GM12874 (cell line): ENCODE data around the gene DSE.

Experiments
- TF ChIP-seq, protein P1 (sequence below): IDR thresholded peaks from 2 replicates; pipeline ENCODE4 v1.5.1; 2011; ENCODE audit warnings: low read depth, mild to moderate bottlenecking, control low read depth, low read length, moderate library complexity; ENCODE audit not compliant: insufficient read depth

The DSE gene

DNA sequence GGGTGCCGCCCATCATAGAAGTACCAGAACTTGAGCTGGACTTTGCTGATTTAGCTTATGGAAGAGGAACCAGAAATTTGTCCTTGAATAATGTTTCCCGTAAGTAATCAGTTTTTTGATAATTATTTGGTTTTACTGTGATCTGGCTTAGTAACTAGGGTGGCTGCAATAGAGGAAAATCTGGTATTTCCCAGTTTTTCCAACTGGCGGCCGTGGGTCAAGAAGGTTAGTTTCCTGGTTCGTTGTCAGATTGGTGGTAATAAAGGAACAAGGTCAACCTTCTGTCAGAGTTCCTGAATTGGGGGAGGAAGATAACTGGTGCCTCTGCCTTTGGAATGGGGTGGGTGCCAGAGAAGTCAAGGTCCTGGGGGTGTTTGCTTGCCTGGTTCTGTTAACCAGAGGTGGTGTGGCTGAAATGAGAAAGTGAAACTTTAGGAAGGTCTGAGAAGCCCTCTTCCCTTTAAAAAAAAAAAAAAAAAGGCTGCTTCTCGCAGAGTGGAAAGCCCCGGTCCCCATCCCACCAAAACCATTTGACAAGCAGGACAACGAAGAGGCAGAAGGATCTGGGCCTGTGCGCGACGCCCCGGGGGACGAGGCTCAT, 90.7 kb downstream of the DSE start, which contains the start of gene CALHM6:
Gene CALHM6, plus strand, starts transcription at position 45 of the 601 bp plus-strand sequence. Its CDS starts 555 bp downstream, at position 600.
- TF ChIP-seq, protein P1, sequence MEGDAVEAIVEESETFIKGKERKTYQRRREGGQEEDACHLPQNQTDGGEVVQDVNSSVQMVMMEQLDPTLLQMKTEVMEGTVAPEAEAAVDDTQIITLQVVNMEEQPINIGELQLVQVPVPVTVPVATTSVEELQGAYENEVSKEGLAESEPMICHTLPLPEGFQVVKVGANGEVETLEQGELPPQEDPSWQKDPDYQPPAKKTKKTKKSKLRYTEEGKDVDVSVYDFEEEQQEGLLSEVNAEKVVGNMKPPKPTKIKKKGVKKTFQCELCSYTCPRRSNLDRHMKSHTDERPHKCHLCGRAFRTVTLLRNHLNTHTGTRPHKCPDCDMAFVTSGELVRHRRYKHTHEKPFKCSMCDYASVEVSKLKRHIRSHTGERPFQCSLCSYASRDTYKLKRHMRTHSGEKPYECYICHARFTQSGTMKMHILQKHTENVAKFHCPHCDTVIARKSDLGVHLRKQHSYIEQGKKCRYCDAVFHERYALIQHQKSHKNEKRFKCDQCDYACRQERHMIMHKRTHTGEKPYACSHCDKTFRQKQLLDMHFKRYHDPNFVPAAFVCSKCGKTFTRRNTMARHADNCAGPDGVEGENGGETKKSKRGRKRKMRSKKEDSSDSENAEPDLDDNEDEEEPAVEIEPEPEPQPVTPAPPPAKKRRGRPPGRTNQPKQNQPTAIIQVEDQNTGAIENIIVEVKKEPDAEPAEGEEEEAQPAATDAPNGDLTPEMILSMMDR, result no peak

DNA sequence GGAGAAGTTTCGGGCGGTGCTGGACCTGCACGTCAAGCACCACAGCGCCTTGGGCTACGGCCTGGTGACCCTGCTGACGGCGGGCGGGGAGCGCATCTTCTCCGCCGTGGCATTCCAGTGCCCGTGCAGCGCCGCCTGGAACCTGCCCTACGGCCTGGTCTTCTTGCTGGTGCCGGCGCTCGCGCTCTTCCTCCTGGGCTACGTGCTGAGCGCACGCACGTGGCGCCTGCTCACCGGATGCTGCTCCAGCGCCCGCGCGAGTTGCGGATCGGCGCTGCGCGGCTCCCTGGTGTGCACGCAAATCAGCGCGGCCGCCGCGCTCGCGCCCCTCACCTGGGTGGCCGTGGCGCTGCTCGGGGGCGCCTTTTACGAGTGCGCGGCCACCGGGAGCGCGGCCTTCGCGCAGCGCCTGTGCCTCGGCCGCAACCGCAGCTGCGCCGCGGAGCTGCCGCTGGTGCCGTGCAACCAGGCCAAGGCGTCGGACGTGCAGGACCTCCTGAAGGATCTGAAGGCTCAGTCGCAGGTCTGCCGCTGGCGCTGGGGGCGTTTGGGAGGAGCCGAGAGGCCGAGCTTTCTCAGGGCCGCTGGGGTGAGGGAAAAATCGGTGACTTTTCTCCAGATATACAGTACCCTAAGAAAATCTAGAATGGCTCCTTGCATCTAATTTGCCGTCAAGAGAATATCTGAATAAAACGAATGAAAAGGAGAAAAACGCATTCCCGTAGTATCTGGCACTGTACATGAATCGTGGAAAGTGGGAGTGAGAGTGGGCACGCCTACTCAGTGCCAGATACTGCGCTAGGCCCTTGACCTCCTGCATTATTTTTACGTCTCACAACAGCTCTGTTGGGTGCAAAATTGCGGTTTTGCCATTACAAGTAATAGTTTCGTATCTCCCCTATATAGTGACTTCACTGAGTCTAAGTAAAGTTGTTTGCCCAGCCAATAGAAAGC, 91.5 kb downstream of the DSE start:
- TF ChIP-seq, protein P1, result no peak

DNA sequence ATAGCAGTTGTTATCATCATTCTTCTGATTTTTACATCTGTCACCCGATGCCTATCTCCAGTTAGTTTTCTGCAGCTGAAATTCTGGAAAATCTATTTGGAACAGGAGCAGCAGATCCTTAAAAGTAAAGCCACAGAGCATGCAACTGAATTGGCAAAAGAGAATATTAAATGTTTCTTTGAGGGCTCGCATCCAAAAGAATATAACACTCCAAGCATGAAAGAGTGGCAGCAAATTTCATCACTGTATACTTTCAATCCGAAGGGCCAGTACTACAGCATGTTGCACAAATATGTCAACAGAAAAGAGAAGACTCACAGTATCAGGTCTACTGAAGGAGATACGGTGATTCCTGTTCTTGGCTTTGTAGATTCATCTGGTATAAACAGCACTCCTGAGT, 92.6 kb downstream of the DSE start:
- TF ChIP-seq, protein P1, result no peak

DNA sequence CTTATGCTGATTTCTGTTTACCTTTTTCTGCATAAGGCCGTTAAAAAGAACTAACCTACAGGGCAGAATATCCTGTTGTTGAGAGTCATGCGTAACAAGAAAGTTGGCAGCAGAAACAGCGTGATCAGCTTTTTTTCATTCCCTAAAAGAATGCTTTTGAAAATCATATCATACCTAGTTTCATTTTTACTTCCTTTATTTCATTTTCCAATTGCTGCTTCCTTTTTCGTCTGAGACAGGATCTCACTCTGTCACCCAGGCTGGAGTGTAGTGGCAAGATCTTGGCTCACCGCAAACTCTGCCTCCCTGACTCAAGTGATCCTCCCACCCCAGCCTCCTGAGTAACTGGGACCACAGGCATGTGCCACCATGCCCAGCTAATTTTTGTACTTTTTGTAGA, 94.5 kb downstream of the DSE start:
- TF ChIP-seq, protein P1, result no peak

DNA sequence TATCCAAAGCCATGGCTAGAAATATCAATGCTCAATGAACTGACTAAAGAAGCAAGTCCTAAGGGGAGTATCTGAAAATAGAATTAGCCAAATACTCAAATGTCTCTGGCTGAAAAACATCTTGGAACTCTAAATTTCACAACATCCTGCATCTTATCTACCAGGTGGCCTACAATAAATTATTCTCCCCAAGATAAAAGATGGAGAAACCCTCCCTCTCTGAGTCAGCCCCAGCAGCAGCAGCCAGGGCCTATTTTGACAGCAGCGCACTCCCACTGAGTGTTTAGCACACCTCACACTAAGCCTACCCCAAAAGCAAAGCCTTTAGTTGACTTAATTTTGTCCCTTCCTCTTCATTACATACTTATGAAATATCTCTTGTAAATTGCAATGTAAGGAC, 96.3 kb downstream of the DSE start:
- TF ChIP-seq, protein P1, result no peak

DNA sequence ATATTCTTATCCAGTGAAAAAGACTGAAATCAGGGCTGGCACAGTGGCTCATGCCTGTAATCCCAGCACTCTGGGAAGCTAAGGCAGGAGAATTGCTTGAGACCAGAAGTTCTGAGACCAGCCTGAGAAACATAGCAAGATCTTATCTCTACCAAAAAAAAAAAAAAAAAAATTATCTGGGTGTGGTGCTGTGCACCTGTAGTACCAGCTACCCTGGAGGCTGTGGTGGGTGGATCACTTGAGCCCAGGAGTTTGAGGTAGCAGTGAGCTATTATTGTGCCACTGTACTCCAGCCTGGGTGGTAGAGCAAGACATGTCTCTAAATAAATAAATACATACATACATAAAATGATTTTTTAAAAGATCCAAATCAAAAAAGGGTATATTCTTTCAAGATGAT, 96.8 kb downstream of the DSE start:
- TF ChIP-seq, protein P1, result no peak

DNA sequence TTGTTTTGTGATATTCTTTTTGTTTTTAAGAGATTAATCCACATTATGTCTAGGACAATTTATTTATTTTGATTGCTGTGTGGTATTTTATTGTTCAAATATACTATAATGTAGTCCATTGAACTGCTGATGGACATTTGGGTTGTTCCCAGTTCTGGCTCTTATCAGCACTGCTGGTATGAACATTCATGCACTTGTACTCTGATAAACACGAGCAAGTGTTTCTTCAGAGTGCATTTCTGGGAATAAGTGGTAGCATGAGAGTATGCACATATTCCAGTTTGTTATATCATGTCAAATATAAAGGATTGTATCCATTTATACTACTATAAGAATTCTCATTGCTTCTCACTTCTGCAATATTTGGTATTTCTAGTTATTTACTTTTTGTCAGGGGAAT, 97.5 kb downstream of the DSE start:
- TF ChIP-seq, protein P1, result no peak
